HEK293 (cell line): ENCODE data around the gene NAV2.

Experiments
- BCL11A ChIP-seq: fragments of 450-650 bp; formaldehyde crosslinking; IDR thresholded peaks from 2 replicates; pipeline ENCODE4 v1.5.1; 2016; ENCODE audit warnings: low read depth, missing biosample characterization, missing genetic modification characterization
- ZIC2 ChIP-seq: fragments of 450-650 bp; formaldehyde crosslinking; IDR thresholded peaks from 2 replicates; pipeline ENCODE4 v1.5.1; 2016; ENCODE audit warnings: missing biosample characterization, missing genetic modification characterization
- ZNF114 ChIP-seq: fragments of 450-650 bp; formaldehyde crosslinking; IDR thresholded peaks from 2 replicates; pipeline ENCODE4 v1.5.0; 2017; ENCODE audit warnings: missing biosample characterization, missing genetic modification characterization
- ZNF24 ChIP-seq: fragments of 450-650 bp; formaldehyde crosslinking; IDR thresholded peaks from 2 replicates; pipeline ENCODE4 v1.5.1; 2016; ENCODE audit warnings: missing biosample characterization, missing genetic modification characterization
- ZNF335 ChIP-seq: fragments of 450-650 bp; formaldehyde crosslinking; conservative IDR thresholded peaks from 2 replicates; pipeline ENCODE4 v1.5.1; 2016; ENCODE audit warnings: missing biosample characterization, missing genetic modification characterization
- ZNF416 ChIP-seq: fragments of 450-650 bp; formaldehyde crosslinking; IDR thresholded peaks from 2 replicates; pipeline ENCODE4 v1.5.1; 2016; ENCODE audit warnings: missing biosample characterization, missing genetic modification characterization
- ZSCAN30 ChIP-seq: fragments of 450-650 bp; IDR thresholded peaks from 2 replicates; pipeline ENCODE4 v1.5.1; 2018; ENCODE audit warnings: missing biosample characterization, mild to moderate bottlenecking, missing genetic modification characterization, moderate library complexity
- TF ChIP-seq, protein P1 (sequence below): fragments of 450-650 bp; formaldehyde crosslinking; IDR thresholded peaks from 2 replicates; pipeline ENCODE4 v1.5.1; 2016; ENCODE audit warnings: missing biosample characterization, missing genetic modification characterization

DNA sequence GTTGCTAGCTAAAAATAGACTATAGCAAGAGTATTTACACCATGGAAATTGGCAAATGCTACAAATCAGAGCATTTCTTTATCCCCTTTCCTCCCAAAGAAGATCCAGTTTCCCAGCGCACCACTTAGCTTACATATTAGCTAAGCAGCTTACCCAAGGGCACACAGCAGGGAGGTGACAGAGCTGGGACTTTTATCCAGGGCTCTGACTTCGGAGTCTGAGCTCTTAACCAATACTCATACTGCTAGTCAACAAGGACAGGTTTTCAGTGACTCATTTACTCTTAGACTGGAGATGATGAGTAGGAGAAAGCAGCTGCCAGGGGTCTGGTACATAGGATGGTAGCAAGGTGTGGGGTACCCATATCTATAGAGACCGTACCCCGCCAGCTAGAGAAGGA lies 38.4 kb downstream of the NAV2 start:
- TF ChIP-seq, protein P1, sequence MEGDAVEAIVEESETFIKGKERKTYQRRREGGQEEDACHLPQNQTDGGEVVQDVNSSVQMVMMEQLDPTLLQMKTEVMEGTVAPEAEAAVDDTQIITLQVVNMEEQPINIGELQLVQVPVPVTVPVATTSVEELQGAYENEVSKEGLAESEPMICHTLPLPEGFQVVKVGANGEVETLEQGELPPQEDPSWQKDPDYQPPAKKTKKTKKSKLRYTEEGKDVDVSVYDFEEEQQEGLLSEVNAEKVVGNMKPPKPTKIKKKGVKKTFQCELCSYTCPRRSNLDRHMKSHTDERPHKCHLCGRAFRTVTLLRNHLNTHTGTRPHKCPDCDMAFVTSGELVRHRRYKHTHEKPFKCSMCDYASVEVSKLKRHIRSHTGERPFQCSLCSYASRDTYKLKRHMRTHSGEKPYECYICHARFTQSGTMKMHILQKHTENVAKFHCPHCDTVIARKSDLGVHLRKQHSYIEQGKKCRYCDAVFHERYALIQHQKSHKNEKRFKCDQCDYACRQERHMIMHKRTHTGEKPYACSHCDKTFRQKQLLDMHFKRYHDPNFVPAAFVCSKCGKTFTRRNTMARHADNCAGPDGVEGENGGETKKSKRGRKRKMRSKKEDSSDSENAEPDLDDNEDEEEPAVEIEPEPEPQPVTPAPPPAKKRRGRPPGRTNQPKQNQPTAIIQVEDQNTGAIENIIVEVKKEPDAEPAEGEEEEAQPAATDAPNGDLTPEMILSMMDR (tag by site-specific recombination): no peak
- TF ChIP-seq ZNF416 (tag by site-specific recombination): no peak
- no peak for TF ChIP-seq ZNF335 (tag by site-specific recombination)
- no peak for TF ChIP-seq ZSCAN30
- no peak for TF ChIP-seq ZIC2 (tag by site-specific recombination)
- TF ChIP-seq BCL11A (tag by site-specific recombination): no peak
- TF ChIP-seq ZNF114 (tag by site-specific recombination): no peak
- TF ChIP-seq ZNF24 (tag by site-specific recombination): no peak
